ENCODE results near the gene FAM219B.

DNA sequence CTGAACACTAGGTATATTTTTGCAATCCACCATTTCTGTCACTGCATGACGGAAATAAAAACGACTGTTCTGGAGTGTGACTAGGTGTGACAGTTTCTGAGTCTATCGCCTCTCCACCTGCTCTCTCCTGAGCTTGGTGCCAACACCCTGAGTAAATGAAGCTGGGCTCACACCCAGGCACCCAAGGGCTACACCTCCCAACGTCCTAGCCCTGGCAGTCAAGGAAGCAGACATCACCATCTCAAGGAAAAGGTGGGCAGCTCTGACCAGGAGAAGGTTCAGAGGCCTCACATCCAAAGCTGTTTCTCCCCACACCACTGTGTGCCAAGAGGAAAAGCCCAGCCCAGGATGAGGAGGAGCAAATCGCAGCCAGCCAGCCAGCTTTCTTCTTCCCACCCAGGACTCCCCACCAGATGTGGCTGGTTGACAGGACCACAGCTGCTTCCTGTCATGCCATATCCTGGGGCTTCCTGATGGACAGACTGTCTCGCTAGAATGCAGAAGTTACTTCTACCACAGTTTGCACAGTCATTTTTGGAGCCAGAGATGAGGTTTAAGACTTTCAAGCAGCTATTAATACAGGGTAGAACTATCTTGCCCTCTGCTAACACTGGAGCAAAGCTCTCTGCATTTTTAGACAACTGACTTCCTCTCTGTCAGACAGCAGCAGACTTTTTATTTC is 36.8 kb downstream of the FAM219B start:
- TF ChIP-seq GATA2 (IDR thresholded peaks at IDR 0.05; ENCODE audit: low read depth, low read length) (no peak), GATA3 (IDR thresholded peaks at IDR 0.05; ENCODE audit: low read depth, low read length) (no peak)
